ENCODE measurements around the gene PPP1R9A.

- TF ChIP-seq GATA2 (IDR thresholded peaks at IDR 0.05; ENCODE audit: low read depth, low read length), result no peak
- no peak for TF ChIP-seq GATA3 (IDR thresholded peaks at IDR 0.05; ENCODE audit: low read depth, low read length)
Observed at GRCh38 chr7:95106401-95106800, 199.0 kb downstream of the PPP1R9A start.

Measured in SH-SY5Y (cell line).